HG03354 (cell line): ENCODE results near the gene PATJ.
"Not testable (repeated sequence)": the region's sequence is repeated elsewhere in the genome, so short reads cannot be mapped to it uniquely, and the experiment has no call there.

Source experiments
- ATAC-seq: cut with Tn5 transposase; IDR thresholded peaks from one replicate; pipeline ENCODE4 v1.9.1; 2021; ENCODE audit warnings: mild to moderate bottlenecking; ENCODE audit not compliant: unreplicated experiment, poor library complexity, severe bottlenecking

The PATJ gene

DNA sequence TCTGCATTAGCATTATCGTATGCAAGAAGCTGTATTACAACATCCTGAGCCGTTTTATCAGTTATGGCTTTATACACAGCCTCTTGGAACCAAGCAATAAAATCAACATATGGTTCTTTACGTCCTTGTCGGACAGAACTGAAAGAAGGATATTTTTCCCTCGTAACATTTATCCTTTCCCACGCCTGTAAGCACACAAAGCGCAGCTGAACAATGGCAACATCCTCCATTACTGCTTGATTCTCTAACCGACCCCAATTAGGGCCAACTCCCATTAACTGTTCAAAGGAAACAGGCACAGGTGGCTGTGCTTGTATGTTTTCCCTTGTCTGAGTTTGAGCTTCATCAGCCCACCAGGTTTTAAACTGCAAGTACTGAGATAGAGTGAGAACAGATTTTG is 439.9 kb downstream of the PATJ start:
- ATAC-seq, result not testable (repeated sequence)

DNA sequence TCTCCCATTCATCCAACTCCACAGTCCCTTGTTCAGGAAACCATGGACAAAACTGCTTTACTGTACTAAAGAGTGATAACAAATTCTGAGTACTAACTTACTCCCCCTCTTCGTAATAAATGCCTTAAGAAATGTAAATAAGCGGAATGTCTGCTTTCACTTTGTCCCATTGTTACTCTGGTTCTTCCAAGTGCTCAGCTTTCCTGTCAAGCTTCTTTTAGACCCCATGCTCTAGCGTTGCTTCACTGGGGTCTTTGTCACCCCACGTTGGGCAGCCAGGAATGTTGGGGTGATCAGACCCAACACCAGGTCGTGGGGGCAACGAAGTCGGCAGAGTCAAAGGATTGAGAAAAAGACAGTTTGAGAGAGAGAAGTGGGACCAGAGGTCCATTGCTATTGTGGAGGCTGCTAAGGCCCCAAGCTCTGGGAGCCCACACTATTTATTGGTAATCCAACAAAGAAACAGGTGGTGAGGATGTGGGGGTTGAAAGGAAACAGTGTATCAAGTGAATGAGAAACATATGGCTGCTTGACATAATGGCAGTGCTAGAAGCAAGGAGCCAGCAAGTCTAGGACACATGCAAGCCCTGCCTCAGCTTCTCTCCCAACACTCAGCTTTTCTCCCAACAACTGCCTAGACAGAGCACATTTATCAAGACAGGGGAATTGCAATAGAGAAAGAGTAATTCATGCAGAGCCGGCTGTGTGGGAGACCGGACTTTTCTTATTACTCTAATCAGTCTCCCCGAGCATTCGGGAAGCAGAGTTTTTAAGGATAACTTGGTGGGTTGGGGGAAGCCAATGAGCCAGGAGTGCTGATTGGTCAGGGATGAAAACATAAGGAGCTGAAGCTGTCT is 441.1 kb downstream of the PATJ start:
- not testable (repeated sequence) for ATAC-seq

GRCh38 chr1:62184336-62184735 is 442.1 kb downstream of the PATJ start:
- ATAC-seq, result no peak

DNA sequence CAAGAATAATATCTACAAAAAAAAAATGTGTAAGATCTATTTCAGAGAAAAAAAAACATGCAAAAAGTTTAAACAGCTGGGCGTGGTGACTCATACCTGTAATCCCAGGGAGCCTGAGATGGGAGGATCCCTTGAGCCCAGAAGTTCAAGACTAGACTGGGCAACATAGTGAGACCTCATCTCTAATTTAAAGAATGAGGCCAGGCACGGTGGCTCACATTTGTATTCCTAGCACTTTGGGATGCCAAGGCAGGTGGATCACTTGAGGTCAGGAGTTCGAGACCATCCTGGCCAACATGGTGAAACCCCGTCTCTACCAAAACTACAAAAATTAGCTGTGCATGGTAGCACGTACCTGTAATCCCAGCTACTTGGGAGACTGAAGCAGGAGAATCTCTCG is 443.0 kb downstream of the PATJ start:
- not testable (repeated sequence) for ATAC-seq

DNA sequence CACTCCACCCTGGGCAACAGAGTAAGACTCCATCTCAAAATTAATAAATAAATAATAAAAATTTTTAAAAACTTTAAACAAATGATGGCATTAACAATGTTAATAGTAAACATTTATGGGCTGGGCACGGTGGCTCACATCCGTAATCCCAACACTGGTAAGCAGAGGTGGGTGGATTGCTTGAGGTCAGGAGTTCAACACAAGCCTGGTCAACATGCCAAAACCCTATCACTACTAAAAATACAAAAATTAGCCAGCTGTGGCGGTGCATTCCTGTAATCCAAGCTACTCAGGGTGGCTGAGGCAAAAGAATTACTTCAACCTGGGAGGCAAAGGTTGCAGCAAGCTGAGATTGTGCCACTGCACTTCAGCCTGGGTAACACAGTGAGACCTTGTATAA is 443.4 kb downstream of the PATJ start:
- ATAC-seq, result no peak

GRCh38 chr1:62187548-62187947 is 445.3 kb downstream of the PATJ start:
- ATAC-seq, result no peak

- no peak for ATAC-seq
Measured at GRCh38 chr1:62188111-62188510, 445.8 kb downstream of the PATJ start.

GRCh38 chr1:62194651-62195544 is 452.6 kb downstream of the PATJ start, which contains the start of gene L1TD1:
L1TD1 (plus strand) TSS chr1:62194849; CDS start chr1:62206629, 11,780 bp downstream.
- no peak for ATAC-seq

DNA sequence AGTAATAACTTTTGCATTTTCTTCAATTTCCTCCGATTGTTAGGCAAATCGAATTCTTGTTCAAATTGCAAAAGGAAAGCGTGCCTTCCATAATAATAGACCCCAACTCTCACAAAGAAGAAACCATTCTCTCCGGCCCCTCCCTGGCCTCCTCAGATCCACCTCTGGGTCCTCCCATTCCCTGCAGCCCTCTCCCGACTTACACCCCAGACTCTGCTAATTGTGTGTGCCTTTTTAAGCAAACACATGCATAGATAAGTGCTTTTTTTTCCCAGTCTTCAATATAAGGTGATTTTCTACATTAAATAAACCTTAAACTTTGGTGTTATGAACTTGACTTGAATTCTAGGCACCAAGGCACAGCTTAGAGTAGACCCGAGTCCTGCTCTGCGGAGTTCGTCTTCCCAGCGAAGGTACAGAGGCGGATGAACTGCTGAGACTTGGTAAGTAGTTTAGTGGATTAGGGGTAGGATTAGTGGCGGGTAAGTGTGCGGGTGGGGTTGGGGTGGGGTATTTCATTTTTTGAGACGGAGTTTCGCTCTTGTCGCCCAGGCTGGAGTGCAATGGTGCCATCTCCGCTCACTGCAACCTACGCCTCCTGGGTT is 453.9 kb downstream of the PATJ start:
- ATAC-seq, result no peak

DNA sequence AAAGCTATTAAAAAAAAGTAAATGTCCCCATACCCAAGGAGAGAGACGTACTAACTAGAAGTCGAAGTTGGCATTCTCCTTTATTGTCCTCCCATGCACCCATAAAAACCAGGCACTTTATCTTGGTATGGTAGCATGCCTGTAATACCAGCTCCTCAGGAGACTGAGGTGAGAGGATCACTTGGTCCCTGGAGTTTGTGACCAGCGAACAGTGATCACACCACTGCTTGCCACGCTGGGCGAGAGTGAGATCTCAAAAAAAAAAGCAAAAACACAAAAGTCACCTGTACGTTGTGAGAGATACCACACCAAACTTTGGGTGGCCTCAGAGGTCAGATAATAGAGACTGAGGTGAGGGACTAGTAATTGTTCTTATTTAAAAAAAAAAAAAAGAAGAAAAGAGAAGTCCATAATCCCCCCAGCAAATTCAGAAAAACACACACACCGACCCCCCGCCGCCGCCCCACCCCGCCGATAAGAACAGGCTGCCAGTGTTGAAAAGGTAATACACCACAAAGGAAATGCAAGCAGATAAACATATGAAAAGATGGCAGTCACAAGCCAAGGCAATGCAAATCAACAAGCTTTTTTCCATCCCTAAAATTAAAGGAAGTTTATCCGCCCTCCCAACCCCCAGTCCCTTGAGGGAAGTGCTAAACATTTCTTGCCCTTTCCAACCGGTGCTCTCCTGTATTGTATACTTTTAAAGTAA is 455.9 kb downstream of the PATJ start:
- ATAC-seq, result no peak

DNA sequence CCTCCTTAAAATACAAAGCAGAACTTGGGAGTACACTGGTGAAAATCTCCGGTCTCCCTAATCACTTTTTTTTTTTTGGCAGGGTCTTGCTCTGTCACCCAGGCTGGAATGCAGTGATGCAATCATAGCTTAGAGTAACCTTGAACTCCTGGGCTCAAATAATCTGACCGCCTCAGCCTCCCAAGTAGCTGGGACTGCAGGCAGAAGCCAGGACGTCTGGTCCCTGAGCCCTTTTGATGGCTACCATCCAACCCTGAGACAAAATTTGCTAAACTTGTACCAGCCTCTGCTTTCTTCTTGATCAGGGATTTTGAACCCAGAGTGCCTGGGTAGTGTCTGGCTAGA is 456.5 kb downstream of the PATJ start:
- ATAC-seq, result no peak

- ATAC-seq, result no peak
Measured at GRCh38 chr1:62207187-62207586, 464.9 kb downstream of the PATJ start.

GRCh38 chr1:62208087-62208486 is 465.8 kb downstream of the PATJ start:
- no peak for ATAC-seq

DNA sequence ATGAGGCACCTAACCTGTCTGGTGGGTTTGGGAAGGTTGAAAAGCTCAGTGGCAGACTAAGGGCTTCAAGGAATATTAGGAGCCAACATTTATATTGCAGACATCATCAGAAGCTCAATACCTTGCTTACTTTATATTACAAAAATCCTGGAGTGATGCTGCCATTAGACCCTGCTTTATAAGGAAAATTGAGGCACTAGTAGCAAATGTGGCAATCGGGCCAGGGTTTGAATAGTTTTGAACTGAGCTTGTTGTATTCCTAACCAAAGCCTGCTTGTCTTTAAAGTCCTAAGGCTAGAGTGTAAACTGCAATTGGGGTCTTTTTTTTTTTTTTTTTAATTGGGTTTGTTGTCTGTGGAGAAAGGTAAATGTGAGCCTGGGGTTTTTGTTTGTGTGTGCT is 466.7 kb downstream of the PATJ start:
- no peak for ATAC-seq

DNA sequence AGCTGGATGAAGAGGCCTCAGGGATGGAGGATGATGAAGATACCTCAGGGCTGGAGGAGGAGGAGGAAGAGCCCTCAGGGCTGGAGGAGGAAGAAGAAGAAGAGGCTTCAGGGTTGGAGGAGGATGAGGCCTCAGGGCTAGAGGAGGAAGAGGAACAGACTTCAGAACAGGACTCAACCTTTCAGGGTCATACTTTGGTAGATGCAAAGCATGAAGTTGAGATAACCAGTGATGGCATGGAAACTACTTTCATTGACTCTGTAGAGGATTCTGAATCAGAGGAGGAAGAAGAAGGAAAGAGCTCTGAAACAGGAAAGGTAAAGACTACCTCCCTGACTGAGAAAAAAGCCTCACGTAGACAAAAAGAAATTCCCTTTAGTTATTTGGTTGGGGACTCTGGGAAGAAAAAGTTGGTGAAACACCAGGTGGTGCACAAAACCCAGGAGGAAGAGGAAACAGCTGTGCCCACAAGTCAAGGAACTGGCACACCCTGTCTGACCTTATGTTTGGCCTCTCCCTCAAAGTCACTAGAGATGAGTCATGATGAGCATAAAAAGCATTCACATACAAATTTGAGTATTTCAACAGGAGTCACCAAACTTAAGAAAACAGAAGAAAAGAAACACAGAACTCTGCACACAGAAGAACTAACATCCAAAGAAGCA is 467.8 kb downstream of the PATJ start:
- no peak for ATAC-seq

GRCh38 chr1:62210960-62211359 is 468.7 kb downstream of the PATJ start:
- no peak for ATAC-seq

GRCh38 chr1:62212411-62212810 is 470.1 kb downstream of the PATJ start:
- ATAC-seq, result no peak

- no peak for ATAC-seq
Measured at GRCh38 chr1:62213075-62213914, 471.0 kb downstream of the PATJ start.
